Measurements from ENCODE around the gene GIMAP5. TPM values are rescaled to one million over a fixed set of nuclear protein-coding genes. Genes with fewer than 3 reads are reported as not detected.

The GIMAP5 gene
- total and polyA plus RNA-seq, 2 of the 13 experiments (the other 11 are each of a cell fraction or from before 2014, with no cell fraction given): not detected

DNA sequence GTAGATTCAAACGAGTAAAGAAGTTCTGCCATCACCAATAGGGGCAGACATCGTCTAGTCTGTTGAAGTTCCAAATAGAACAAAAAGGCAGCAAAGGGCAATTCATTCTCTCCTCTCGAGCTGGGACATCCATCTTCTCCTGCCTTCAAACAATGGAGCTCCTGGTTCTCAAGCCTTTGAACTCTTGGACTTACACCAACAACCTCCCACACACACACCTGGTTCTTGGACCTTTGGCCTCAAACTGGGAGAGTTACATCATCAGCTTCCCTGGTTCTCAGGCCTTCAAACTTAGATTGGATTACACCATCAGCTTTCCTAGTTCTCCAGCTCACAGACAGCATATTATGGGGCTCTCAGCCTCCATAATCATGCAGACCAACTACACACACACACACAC is 9.8 kb upstream of the GIMAP5 start (continued):
- TF ChIP-seq ZNF318 (CRISPR knock-in tag; IDR thresholded peaks at IDR 0.05) (no peak), ZKSCAN5 (CRISPR knock-in tag; IDR thresholded peaks at IDR 0.05) (no peak), MXD3 (CRISPR knock-in tag; IDR thresholded peaks at IDR 0.05) (no peak), ZNF10 (CRISPR knock-in tag; IDR thresholded peaks at IDR 0.05; ENCODE audit: borderline replicate concordance, low read depth) (no peak), SALL1 (CRISPR knock-in tag; IDR thresholded peaks at IDR 0.05) (peak; percentile 49), KMT2B (CRISPR knock-in tag; IDR thresholded peaks at IDR 0.05) (no peak), CBX1 (IDR thresholded peaks at IDR 0.05; ENCODE audit: low read depth) (no peak), SAFB2 (CRISPR knock-in tag; IDR thresholded peaks at IDR 0.05; ENCODE audit: borderline replicate concordance, low read depth) (no peak), KAT8 (CRISPR knock-in tag; IDR thresholded peaks at IDR 0.05) (peak; percentile 38; the same call in 1 of the 2 replicates), CREB3 (CRISPR knock-in tag; IDR thresholded peaks at IDR 0.05) (no peak), RCOR2 (CRISPR knock-in tag; IDR thresholded peaks at IDR 0.05) (no peak), ZNF597 (CRISPR knock-in tag; IDR thresholded peaks at IDR 0.05) (no peak), NFIC (IDR thresholded peaks at IDR 0.05; ENCODE audit: low read length) (no peak), FIP1L1 (IDR thresholded peaks at IDR 0.05; ENCODE audit: borderline replicate concordance, insufficient read depth, low read depth, low read length) (no peak), ZBTB38 (CRISPR knock-in tag; IDR thresholded peaks at IDR 0.05) (no peak)
- TF ChIP-seq, protein P1, sequence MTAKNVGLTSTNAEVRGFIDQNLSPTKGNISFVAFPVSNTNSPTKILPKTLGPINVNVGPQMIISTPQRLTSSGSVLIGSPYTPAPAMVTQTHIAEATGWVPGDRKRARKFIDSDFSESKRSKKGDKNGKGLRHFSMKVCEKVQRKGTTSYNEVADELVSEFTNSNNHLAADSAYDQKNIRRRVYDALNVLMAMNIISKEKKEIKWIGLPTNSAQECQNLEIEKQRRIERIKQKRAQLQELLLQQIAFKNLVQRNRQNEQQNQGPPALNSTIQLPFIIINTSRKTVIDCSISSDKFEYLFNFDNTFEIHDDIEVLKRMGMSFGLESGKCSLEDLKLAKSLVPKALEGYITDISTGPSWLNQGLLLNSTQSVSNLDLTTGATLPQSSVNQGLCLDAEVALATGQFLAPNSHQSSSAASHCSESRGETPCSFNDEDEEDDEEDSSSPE (CRISPR knock-in tag; IDR thresholded peaks at IDR 0.05): no peak
